ENCODE data around the gene SH3RF3. TPM values are rescaled to one million over a fixed set of nuclear protein-coding genes. Genes with fewer than 3 reads are reported as not detected.
"Not testable (repeated sequence)": the region's sequence is repeated elsewhere in the genome, so short reads cannot be mapped to it uniquely, and the experiment has no call there.

SH3RF3 gene
- 0.45 and 0.87 TPM in 2 replicates for total RNA-seq (2014; rRNA removed; shearing (Covaris generic))

GRCh38 chr2:109128616-109129355 is at the start of gene SH3RF3:
TSS of gene SH3RF3 (plus strand) at chr2:109129205.
- DNase-seq (ENCODE audit: low spot score) = peak; percentile 29

- DNase-seq (ENCODE audit: low spot score) = no peak
Observed at GRCh38 chr2:109079590-109079989, 49.4 kb upstream of the SH3RF3 start.

- no peak for DNase-seq (ENCODE audit: low spot score)
Observed at GRCh38 chr2:109080109-109080508, 48.9 kb upstream of the SH3RF3 start.

GRCh38 chr2:109080757-109081156 is 48.2 kb upstream of the SH3RF3 start:
- DNase-seq (ENCODE audit: low spot score) = no peak

GRCh38 chr2:109081374-109081773 is 47.6 kb upstream of the SH3RF3 start:
- no peak for DNase-seq (ENCODE audit: low spot score)

GRCh38 chr2:109083771-109084170 is 45.2 kb upstream of the SH3RF3 start:
- DNase-seq (ENCODE audit: low spot score) = no peak

- DNase-seq (ENCODE audit: low spot score) = no peak
Observed at GRCh38 chr2:109084341-109084740, 44.7 kb upstream of the SH3RF3 start.

GRCh38 chr2:109085912-109086742 is 42.9 kb upstream of the SH3RF3 start:
- no peak for DNase-seq (ENCODE audit: low spot score)

GRCh38 chr2:109086743-109087020 is 42.3 kb upstream of the SH3RF3 start:
- DNase-seq (ENCODE audit: low spot score) = no peak

- no peak for DNase-seq (ENCODE audit: low spot score)
Observed at GRCh38 chr2:109087055-109087663, 41.8 kb upstream of the SH3RF3 start.

GRCh38 chr2:109089602-109090300 is 39.3 kb upstream of the SH3RF3 start:
- DNase-seq (ENCODE audit: low spot score) = no peak

GRCh38 chr2:109091526-109091925 is 37.5 kb upstream of the SH3RF3 start:
- DNase-seq (ENCODE audit: low spot score) = no peak

- no peak for DNase-seq (ENCODE audit: low spot score)
Observed at GRCh38 chr2:109094144-109094543, 34.9 kb upstream of the SH3RF3 start.

- DNase-seq (ENCODE audit: low spot score) = no peak
Observed at GRCh38 chr2:109098251-109098920, 30.6 kb upstream of the SH3RF3 start.

GRCh38 chr2:109098921-109099273 is 30.1 kb upstream of the SH3RF3 start:
- DNase-seq (ENCODE audit: low spot score) = no peak

GRCh38 chr2:109102588-109103233 is 26.3 kb upstream of the SH3RF3 start:
- DNase-seq (ENCODE audit: low spot score) = no peak

GRCh38 chr2:109105113-109105512 is 23.9 kb upstream of the SH3RF3 start:
- no peak for DNase-seq (ENCODE audit: low spot score)

- DNase-seq (ENCODE audit: low spot score) = no peak
Observed at GRCh38 chr2:109108740-109109139, 20.3 kb upstream of the SH3RF3 start.

GRCh38 chr2:109109342-109109741 is 19.7 kb upstream of the SH3RF3 start:
- DNase-seq (ENCODE audit: low spot score) = no peak

GRCh38 chr2:109110170-109110569 is 18.8 kb upstream of the SH3RF3 start:
- no peak for DNase-seq (ENCODE audit: low spot score)

- not testable (repeated sequence) for DNase-seq (ENCODE audit: low spot score)
Observed at GRCh38 chr2:109117181-109117580, 11.8 kb upstream of the SH3RF3 start.
